Hepatocyte (in vitro differentiated cells): Measurements from ENCODE around the gene PLA2G3. TPM values are rescaled to one million over a fixed set of nuclear protein-coding genes. Genes with fewer than 3 reads are reported as not detected.
A peak's percentile ranks its signal among the peaks of the same experiment; 100 is the strongest.

ENCODE experiments used
- DNase-seq: peaks from one replicate; pipeline ENCODE4 v3.0.0-alpha.2; 2016; ENCODE audit warnings: low spot score
- H2AFZ ChIP-seq: fragments of 200-600 bp; sonication (generic); 2 replicates; pipeline ENCODE4 v1.6.0; 2016; ENCODE audit warnings: antibody characterized with exemption, mild to moderate bottlenecking
- H3K27ac ChIP-seq: fragments of 200-600 bp; sonication (generic); 2 replicates; pipeline ENCODE4 v1.5.1; 2016; ENCODE audit warnings: mild to moderate bottlenecking
- H3K27me3 ChIP-seq: fragments of 200-600 bp; sonication (generic); 2 replicates; pipeline ENCODE4 v1.6.1; 2016
- H3K36me3 ChIP-seq: fragments of 200-600 bp; sonication (generic); replicated peaks from 2 replicates; pipeline ENCODE4 v1.5.1; 2016; ENCODE audit warnings: low read depth; ENCODE audit not compliant: insufficient read depth
- H3K4me1 ChIP-seq: fragments of 200-600 bp; sonication (generic); 2 replicates; pipeline ENCODE4 v1.5.1; 2016; ENCODE audit warnings: mild to moderate bottlenecking, moderate library complexity; ENCODE audit not compliant: insufficient read depth
- H3K4me2 ChIP-seq: fragments of 200-600 bp; sonication (generic); 2 replicates; pipeline ENCODE4 v1.6.0; 2016
- H3K4me3 ChIP-seq: fragments of 200-600 bp; sonication (generic); 2 replicates; pipeline ENCODE4 v1.5.1; 2016; ENCODE audit warnings: mild to moderate bottlenecking
- H3K79me2 ChIP-seq: fragments of 200-600 bp; sonication (generic); 2 replicates; pipeline ENCODE4 v1.6.0; 2017; ENCODE audit warnings: mild to moderate bottlenecking
- H3K9me2 ChIP-seq: fragments of 200-600 bp; sonication (generic); replicated peaks from 2 replicates; pipeline ENCODE4 v1.6.0; 2017; ENCODE audit warnings: mild to moderate bottlenecking; ENCODE audit not compliant: insufficient read depth
- H3K9me3 ChIP-seq: fragments of 200-600 bp; sonication (generic); 2 replicates; pipeline ENCODE4 v1.5.1; 2016; ENCODE audit warnings: low read depth, mild to moderate bottlenecking
- H4K20me1 ChIP-seq: fragments of 200-600 bp; sonication (generic); 2 replicates; pipeline ENCODE4 v1.6.0; 2016; ENCODE audit warnings: mild to moderate bottlenecking; ENCODE audit not compliant: insufficient read depth, poor library complexity, severe bottlenecking
- EZH2 ChIP-seq: fragments of 200-600 bp; sonication (generic); IDR thresholded peaks from 2 replicates; pipeline ENCODE4 v1.6.1; 2016; ENCODE audit warnings: antibody characterized with exemption, mild to moderate bottlenecking, borderline replicate concordance
- EZH2phosphoT487 ChIP-seq: fragments of 200-600 bp; sonication (generic); IDR thresholded peaks from one replicate; pipeline ENCODE4 v1.6.1; 2018; ENCODE audit warnings: antibody characterized with exemption, mild to moderate bottlenecking, low read depth, moderate library complexity; ENCODE audit not compliant: unreplicated experiment, severe bottlenecking
- WGBS: methylation state at CpG from one replicate; pipeline ENCODE4 v1.1.6; 2016; ENCODE audit warnings: low lambda C conversion rate; ENCODE audit errors: missing lambda C conversion rate; 5-methylcytosine and 5-hydroxymethylcytosine counted together
- polyA plus RNA-seq: library from polyadenylated mRNA; unstranded; fragments of >200 nt; fragmentation: Nextera tagmentation; extraction: Ambion mirVana; gene quantifications from 2 replicates; pipeline ENCODE4 v1.2.1, GENCODE V29; 2016
- total RNA-seq: library from RNA; depleted of rRNA; stranded (reverse); fragments of >200 nt; gene quantifications from 2 replicates; pipeline ENCODE4 v1.2.3, GENCODE V29; 2014
- TF ChIP-seq, protein P1 (sequence below): fragments of 200-600 bp; sonication (generic); IDR thresholded peaks from 2 replicates; pipeline ENCODE4 v1.5.1; 2016; ENCODE audit warnings: antibody characterized with exemption, mild to moderate bottlenecking; ENCODE audit not compliant: poor library complexity

PLA2G3 gene
- total and polyA plus RNA-seq, 2 experiments from 2014 or later = 0.10 to 0.52 TPM

DNA sequence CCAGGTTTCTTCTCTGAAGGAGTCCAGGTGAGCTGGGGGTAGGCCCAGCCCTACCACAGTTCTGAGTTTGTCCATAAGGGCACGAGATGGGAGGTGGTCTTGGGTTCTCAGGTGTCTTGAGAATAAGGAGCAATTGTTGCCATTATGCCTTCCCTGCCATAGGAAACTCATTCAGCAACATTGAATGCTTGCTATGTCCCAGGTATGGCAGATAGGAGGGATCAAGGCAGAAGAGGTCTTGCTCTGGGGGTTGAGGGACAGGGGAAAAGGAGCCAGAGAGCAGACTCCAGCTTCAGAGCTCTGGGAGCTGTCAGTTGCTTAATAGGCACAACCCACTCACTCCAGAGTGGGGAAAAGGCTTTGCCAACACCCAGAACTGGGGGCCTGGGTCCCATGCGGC lies 37.2 kb downstream of the PLA2G3 start:
- 92% methylated on average over 2 of the region's 2 CpGs for WGBS
- Histone ChIP-seq H3K79me2 (no peaks in the 10 kb centered on the region), H4K20me1 (no peaks in the 10 kb centered on the region), H3K4me1 (peaks cover 13% of the 10 kb centered on the region), H3K36me3 (no peaks in the 10 kb centered on the region), H3K4me3 (no peak overlapping the region), H3K9me3 (no peaks in the 10 kb centered on the region), H3K27me3 (no peaks in the 10 kb centered on the region), H3K27ac (peak overlapping the region; percentile 94), H3K4me2 (peak overlapping the region; percentile 23), H2AFZ (no peak overlapping the region), H3K9me2 (no peaks in the 10 kb centered on the region)
- TF ChIP-seq, protein P1, sequence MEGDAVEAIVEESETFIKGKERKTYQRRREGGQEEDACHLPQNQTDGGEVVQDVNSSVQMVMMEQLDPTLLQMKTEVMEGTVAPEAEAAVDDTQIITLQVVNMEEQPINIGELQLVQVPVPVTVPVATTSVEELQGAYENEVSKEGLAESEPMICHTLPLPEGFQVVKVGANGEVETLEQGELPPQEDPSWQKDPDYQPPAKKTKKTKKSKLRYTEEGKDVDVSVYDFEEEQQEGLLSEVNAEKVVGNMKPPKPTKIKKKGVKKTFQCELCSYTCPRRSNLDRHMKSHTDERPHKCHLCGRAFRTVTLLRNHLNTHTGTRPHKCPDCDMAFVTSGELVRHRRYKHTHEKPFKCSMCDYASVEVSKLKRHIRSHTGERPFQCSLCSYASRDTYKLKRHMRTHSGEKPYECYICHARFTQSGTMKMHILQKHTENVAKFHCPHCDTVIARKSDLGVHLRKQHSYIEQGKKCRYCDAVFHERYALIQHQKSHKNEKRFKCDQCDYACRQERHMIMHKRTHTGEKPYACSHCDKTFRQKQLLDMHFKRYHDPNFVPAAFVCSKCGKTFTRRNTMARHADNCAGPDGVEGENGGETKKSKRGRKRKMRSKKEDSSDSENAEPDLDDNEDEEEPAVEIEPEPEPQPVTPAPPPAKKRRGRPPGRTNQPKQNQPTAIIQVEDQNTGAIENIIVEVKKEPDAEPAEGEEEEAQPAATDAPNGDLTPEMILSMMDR = no peak
- DNase-seq = no peak

DNA sequence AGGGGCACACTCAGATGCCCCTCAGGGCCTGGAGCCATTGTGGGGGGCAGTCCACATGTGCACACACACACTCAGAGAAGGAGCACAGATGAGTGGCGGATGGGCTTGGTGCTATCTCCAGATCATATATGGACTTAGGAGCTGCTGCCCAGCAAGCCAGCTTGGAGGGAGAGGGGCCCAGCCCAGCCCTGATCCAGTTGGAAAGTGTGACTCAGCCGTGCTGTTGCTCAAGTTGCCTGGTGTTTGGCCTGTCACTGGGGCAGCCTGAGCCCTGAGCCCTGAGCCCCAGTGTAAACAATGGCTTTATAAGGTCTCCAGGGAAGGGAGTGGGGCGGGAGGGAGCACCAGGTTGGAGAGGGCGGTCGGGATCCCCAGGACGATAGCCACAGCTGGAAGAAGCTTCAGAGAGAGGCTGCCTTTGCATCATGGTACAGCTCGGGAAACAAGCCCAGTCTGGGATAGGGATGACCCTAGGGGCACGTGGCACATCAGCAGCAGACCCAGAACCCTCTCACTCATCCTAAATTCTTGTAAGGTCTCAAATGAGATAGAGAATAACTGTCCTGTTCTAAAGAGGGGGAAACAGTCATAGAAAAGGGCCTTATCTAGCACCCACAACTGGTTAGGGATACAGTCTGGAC lies 37.7 kb downstream of the PLA2G3 start:
- Histone ChIP-seq H3K27me3 (no peaks in the 10 kb centered on the region), H3K9me2 (no peaks in the 10 kb centered on the region), H3K79me2 (no peaks in the 10 kb centered on the region), H3K4me2 (peak overlapping the region; percentile 23), H3K36me3 (no peaks in the 10 kb centered on the region), H3K4me1 (peaks cover 13% of the 10 kb centered on the region), H4K20me1 (no peaks in the 10 kb centered on the region), H3K9me3 (no peaks in the 10 kb centered on the region), H3K4me3 (no peak overlapping the region), H3K27ac (peak overlapping the region; percentile 94), H2AFZ (no peak overlapping the region)
- 76% methylated on average over 8 of the region's 8 CpGs for WGBS
- DNase-seq = peak; percentile 94
- TF ChIP-seq EZH2 = no peak
- TF ChIP-seq, protein P1 = no peak
- TF ChIP-seq EZH2phosphoT487 = no peak

DNA sequence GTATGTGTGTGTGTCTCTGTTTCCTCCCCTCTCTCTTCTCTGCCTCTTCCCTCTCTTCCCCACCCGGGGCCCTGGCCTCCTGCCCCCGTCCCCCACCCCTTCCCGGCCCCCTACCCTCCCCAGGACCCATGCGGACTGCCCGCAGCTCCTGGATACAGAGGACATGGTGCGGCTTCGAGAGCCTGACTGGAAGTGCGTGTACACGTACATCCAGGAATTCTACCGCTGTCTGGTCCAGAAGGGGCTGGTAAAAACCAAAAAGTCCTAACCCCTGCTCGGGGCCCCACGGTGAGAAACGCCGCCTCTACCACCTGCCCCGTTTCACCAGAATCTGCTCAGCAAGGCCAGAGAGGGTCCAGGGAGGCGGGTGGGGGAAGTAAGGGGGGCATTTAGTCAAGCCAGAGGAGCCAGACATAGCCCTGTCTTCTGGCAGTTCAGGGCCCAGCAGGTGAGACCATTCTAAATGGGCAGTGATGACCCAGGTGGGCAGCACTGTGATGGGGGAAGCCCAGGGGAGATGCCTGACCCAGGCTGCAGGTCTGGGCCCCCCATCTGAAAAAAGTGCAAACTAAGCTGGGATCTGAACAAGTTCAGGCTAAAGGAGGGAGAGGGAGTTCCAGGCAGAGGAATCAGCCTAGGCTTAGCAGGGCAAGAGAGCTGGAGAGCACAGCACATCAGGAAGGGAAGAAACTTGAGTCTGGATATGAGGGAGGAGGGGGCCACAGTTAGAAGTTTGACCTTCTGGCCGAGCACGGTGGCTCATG lies 39.4 kb downstream of the PLA2G3 start:
- WGBS = 97% methylated on average over 16 of the region's 18 CpGs
- Histone ChIP-seq H4K20me1 (no peaks in the 10 kb centered on the region), H3K27me3 (no peaks in the 10 kb centered on the region), H3K4me2 (no peak overlapping the region), H3K36me3 (no peaks in the 10 kb centered on the region), H3K79me2 (no peaks in the 10 kb centered on the region), H2AFZ (no peak overlapping the region), H3K9me2 (no peaks in the 10 kb centered on the region), H3K4me3 (no peak overlapping the region), H3K4me1 (peaks cover 13% of the 10 kb centered on the region), H3K9me3 (no peaks in the 10 kb centered on the region), H3K27ac (peak overlapping the region; percentile 88)
- DNase-seq = no peak
- TF ChIP-seq EZH2phosphoT487 (no peak), EZH2 (no peak)
- TF ChIP-seq, protein P1 = no peak
